ENCODE data around the gene CDKAL1. TPM values are rescaled to one million over a fixed set of nuclear protein-coding genes. Genes with fewer than 3 reads are reported as not detected.

Gene CDKAL1
- total RNA-seq, 1 experiment from 2014 or later = 13.8 TPM

DNA sequence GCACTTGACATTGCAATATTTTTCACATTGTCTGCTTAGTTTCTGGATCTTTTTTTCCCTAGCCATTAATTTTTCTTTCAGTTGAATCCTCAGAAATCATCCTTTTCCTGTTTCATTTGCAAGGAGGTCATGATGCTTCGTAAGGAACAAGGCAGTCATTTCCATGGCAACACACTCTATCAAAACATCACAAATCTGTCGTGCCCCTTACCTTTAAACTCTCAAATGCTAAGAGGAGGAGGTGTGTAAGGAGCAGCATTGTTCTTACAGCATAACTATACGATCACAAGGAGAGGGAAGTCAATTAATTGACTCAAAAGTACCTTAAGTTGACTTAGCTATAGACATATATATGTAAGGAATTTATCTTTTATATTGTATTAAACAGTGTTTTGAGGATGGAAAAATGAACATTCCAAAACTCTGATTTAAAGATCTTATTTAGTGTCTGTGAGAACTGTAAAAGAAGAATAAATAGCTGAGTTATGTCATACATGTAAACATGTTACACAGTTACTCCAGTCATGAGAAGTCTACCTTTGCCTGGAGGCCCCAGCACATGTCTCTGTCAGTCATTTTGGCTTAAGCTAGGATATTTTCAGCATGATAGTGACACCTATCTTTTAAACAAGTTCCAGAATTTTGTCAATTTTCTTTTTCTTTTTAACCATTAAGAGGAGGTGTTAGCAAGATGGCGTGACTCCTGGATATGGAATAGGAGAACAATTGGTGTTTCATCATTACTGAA is 41.6 kb downstream of the CDKAL1 start:
- no peak for TF ChIP-seq EZH2phosphoT487 (IDR thresholded peaks at IDR 0.05; ENCODE audit: borderline replicate concordance, low read length)
- TF ChIP-seq, protein P1, sequence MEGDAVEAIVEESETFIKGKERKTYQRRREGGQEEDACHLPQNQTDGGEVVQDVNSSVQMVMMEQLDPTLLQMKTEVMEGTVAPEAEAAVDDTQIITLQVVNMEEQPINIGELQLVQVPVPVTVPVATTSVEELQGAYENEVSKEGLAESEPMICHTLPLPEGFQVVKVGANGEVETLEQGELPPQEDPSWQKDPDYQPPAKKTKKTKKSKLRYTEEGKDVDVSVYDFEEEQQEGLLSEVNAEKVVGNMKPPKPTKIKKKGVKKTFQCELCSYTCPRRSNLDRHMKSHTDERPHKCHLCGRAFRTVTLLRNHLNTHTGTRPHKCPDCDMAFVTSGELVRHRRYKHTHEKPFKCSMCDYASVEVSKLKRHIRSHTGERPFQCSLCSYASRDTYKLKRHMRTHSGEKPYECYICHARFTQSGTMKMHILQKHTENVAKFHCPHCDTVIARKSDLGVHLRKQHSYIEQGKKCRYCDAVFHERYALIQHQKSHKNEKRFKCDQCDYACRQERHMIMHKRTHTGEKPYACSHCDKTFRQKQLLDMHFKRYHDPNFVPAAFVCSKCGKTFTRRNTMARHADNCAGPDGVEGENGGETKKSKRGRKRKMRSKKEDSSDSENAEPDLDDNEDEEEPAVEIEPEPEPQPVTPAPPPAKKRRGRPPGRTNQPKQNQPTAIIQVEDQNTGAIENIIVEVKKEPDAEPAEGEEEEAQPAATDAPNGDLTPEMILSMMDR (conservative IDR thresholded peaks at IDR 0.05; ENCODE audit: low read depth, low read length) = no peak
- no peak for TF ChIP-seq EZH2 (IDR thresholded peaks at IDR 0.05; ENCODE audit: low read length, unreplicated experiment)

DNA sequence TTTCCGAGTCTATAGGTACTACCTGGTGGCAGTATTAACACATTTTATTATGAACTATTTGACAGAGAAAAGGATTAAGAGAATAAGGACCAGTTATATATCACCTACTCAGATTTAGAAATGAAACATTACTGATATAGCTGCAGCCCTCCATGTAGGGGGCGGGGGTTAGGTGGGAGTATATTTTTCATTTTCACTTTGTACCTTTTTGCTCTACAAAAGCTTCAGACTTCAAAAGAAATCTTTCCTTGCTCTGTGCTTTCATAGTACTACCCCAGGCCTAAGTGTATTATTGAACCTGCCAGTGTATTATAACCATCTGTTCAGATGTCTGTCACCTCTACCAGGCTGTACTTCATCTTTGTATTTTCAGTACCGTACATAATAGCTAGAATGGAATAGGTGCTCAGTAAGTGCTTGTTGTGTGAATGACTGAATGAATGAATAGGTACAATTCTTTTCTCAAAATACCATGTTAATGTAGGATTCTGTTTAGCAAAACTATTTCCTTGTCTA is 43.0 kb downstream of the CDKAL1 start:
- no peaks in the 10 kb centered on the region for H3K27me3 ChIP-seq (ENCODE audit: low read length)
- H3K4me3 ChIP-seq (ENCODE audit: low read length) = no peak overlapping the region
- ATAC-seq = no peak
- peaks cover 5% of the 10 kb centered on the region for H3K4me1 ChIP-seq (ENCODE audit: insufficient read depth, low read length)
- no peaks in the 10 kb centered on the region for H3K79me2 ChIP-seq (ENCODE audit: low read length)
- intact Hi-C loops (cut with micrococcal nuclease) = no loop called here
- H3K9me3 ChIP-seq (ENCODE audit: low read length) = no peaks in the 10 kb centered on the region
- H3K36me3 ChIP-seq (ENCODE audit: low read depth, low read length) = no peaks in the 10 kb centered on the region; the same call in 1 of the 2 replicates
- H3F3A ChIP-seq (ENCODE audit: low read length, unreplicated experiment) = no peaks in the 10 kb centered on the region
- no peak overlapping the region for H3K4me2 ChIP-seq (ENCODE audit: low read length)
- H3K27ac ChIP-seq (ENCODE audit: low read length) = no peak overlapping the region
- no peaks in the 10 kb centered on the region for H3K9me2 ChIP-seq (replicated peaks; ENCODE audit: low read length)
- no peaks in the 10 kb centered on the region for H4K20me1 ChIP-seq (ENCODE audit: low read length)
- H2AFZ ChIP-seq (ENCODE audit: low read length) = no peak overlapping the region
- TF ChIP-seq, protein P1 (conservative IDR thresholded peaks at IDR 0.05; ENCODE audit: low read depth, low read length) = no peak
- no peak for TF ChIP-seq EZH2phosphoT487 (IDR thresholded peaks at IDR 0.05; ENCODE audit: borderline replicate concordance, low read length)
- TF ChIP-seq EZH2 (IDR thresholded peaks at IDR 0.05; ENCODE audit: low read length, unreplicated experiment) = no peak
- no TSS peak for BruUV-seq (replicated peaks)
- no peak overlapping the region for H3K9ac ChIP-seq (ENCODE audit: low read length)
- POLR2A ChIA-PET (ENCODE audit: unreplicated experiment) = no interaction called here
- DNase-seq = no peak
- CTCF ChIA-PET = no interaction called here

More for the DNA sequence above, 41.6 kb downstream of the CDKAL1 start:
- Histone ChIP-seq H3K4me1 (ENCODE audit: insufficient read depth, low read length) (peaks cover 5% of the 10 kb centered on the region), H3K9me3 (ENCODE audit: low read length) (no peaks in the 10 kb centered on the region), H3K27ac (ENCODE audit: low read length) (no peak overlapping the region), H3F3A (ENCODE audit: low read length, unreplicated experiment) (no peaks in the 10 kb centered on the region), H3K9ac (ENCODE audit: low read length) (no peak overlapping the region), H3K9me2 (replicated peaks; ENCODE audit: low read length) (no peaks in the 10 kb centered on the region), H3K36me3 (ENCODE audit: low read depth, low read length) (no peaks in the 10 kb centered on the region; the same call in 1 of the 2 replicates), H3K79me2 (ENCODE audit: low read length) (no peaks in the 10 kb centered on the region), H3K4me2 (ENCODE audit: low read length) (no peak overlapping the region), H3K4me3 (ENCODE audit: low read length) (no peak overlapping the region), H2AFZ (ENCODE audit: low read length) (no peak overlapping the region), H3K27me3 (ENCODE audit: low read length) (no peaks in the 10 kb centered on the region), H4K20me1 (ENCODE audit: low read length) (no peaks in the 10 kb centered on the region)
- ATAC-seq (no peak), DNase-seq (no peak)
- POLR2A ChIA-PET (ENCODE audit: unreplicated experiment) = no interaction called here
- intact Hi-C loops (cut with micrococcal nuclease) = no loop called here
- CTCF ChIA-PET = no interaction called here
- BruUV-seq (replicated peaks) = no TSS peak

DNA sequence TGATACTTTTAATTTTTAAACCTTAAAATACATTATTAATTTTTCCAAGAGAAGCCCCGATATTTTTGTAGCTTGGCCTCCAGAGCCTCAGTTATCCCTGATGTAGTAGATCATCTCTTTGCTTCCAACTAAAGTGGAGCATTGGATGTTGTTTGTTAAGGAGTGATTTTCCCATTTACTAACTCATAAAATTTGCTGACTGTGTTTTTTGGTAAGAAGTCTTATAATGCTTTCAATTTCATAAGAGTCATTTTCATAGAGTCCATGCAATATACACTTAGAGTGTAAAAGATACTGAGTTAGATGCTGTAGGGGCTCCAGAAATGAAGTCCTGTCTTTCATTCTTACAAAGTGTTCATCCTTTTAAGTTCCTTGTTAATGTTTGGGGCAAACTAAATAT is 46.8 kb downstream of the CDKAL1 start:
- H3K4me1 ChIP-seq (ENCODE audit: insufficient read depth, low read length) = no peaks in the 10 kb centered on the region
- H3K9me3 ChIP-seq (ENCODE audit: low read length) = no peaks in the 10 kb centered on the region
- DNase-seq = no peak
- TF ChIP-seq EZH2 (IDR thresholded peaks at IDR 0.05; ENCODE audit: low read length, unreplicated experiment) (no peak), EZH2phosphoT487 (IDR thresholded peaks at IDR 0.05; ENCODE audit: borderline replicate concordance, low read length) (no peak)
- TF ChIP-seq, protein P1 (conservative IDR thresholded peaks at IDR 0.05; ENCODE audit: low read depth, low read length) = no peak
- no peaks in the 10 kb centered on the region for H3F3A ChIP-seq (ENCODE audit: low read length, unreplicated experiment)
- no peak overlapping the region for H3K27ac ChIP-seq (ENCODE audit: low read length)
- no peak overlapping the region for H3K4me2 ChIP-seq (ENCODE audit: low read length)
- H3K4me3 ChIP-seq (ENCODE audit: low read length) = no peak overlapping the region
- no peaks in the 10 kb centered on the region for H3K9me2 ChIP-seq (replicated peaks; ENCODE audit: low read length)
- ATAC-seq = no peak
- no peaks in the 10 kb centered on the region for H4K20me1 ChIP-seq (ENCODE audit: low read length)
- H3K36me3 ChIP-seq (ENCODE audit: low read depth, low read length) = no peaks in the 10 kb centered on the region; the same call in 1 of the 2 replicates
- POLR2A ChIA-PET (ENCODE audit: unreplicated experiment) = no interaction called here
- intact Hi-C loops (cut with micrococcal nuclease) = loop anchor here (5.0 to 10.0 kb wide), 2 partner anchors 71 to 174 kb away; no protein-coding TSS in a partner anchor
- H2AFZ ChIP-seq (ENCODE audit: low read length) = no peak overlapping the region
- no peak overlapping the region for H3K9ac ChIP-seq (ENCODE audit: low read length)
- no peaks in the 10 kb centered on the region for H3K79me2 ChIP-seq (ENCODE audit: low read length)
- CTCF ChIA-PET = no interaction called here
- BruUV-seq (replicated peaks) = no TSS peak
- no peaks in the 10 kb centered on the region for H3K27me3 ChIP-seq (ENCODE audit: low read length)
